Measurements from ENCODE around the gene KCNQ1.

- TF ChIP-seq, protein P1, sequence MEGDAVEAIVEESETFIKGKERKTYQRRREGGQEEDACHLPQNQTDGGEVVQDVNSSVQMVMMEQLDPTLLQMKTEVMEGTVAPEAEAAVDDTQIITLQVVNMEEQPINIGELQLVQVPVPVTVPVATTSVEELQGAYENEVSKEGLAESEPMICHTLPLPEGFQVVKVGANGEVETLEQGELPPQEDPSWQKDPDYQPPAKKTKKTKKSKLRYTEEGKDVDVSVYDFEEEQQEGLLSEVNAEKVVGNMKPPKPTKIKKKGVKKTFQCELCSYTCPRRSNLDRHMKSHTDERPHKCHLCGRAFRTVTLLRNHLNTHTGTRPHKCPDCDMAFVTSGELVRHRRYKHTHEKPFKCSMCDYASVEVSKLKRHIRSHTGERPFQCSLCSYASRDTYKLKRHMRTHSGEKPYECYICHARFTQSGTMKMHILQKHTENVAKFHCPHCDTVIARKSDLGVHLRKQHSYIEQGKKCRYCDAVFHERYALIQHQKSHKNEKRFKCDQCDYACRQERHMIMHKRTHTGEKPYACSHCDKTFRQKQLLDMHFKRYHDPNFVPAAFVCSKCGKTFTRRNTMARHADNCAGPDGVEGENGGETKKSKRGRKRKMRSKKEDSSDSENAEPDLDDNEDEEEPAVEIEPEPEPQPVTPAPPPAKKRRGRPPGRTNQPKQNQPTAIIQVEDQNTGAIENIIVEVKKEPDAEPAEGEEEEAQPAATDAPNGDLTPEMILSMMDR (optimal IDR thresholded peaks at IDR 0.05 in 1 of 3, IDR thresholded peaks at IDR 0.05 in 1 of 3, conservative IDR thresholded peaks at IDR 0.05 in 1 of 3; ENCODE audit: extremely low read depth in 1 of 3, insufficient read depth in 2 of 3, low read length in 3 of 3) = no peak
- TF ChIP-seq EZH2 (IDR thresholded peaks at IDR 0.05; ENCODE audit: low read length) = no peak
Observed at GRCh38 chr11:2844116-2844842, 399.5 kb downstream of the KCNQ1 start.

Measured in keratinocyte (primary cell).